Gastroesophageal sphincter (tissue), 3 donors: ENCODE data around the gene BDH1.
"Not testable (repeated sequence)": the region's sequence is repeated elsewhere in the genome, so short reads cannot be mapped to it uniquely, and the experiment has no call there.

Source experiments
- POLR2A ChIP-seq, 2 donors: fragments of 450-650 bp; IDR thresholded peaks; one replicate each; pipeline ENCODE4 v1.6.1; 2017; ENCODE audit warnings: antibody characterized with exemption in 2 of 2, mild to moderate bottlenecking in 2 of 2, moderate library complexity in 1 of 2
- TF ChIP-seq, protein P1 (sequence below), 4 experiments: fragments of 200-600 bp in 2 of 4; fragments of 450-650 bp in 2 of 4; sonication (generic) in 1 of 4; IDR thresholded peaks; one replicate each; pipeline ENCODE4 v1.5.1; 2017 to 2019; ENCODE audit warnings: antibody characterized with exemption in 4 of 4, mild to moderate bottlenecking in 2 of 4, moderate library complexity in 2 of 4

DNA sequence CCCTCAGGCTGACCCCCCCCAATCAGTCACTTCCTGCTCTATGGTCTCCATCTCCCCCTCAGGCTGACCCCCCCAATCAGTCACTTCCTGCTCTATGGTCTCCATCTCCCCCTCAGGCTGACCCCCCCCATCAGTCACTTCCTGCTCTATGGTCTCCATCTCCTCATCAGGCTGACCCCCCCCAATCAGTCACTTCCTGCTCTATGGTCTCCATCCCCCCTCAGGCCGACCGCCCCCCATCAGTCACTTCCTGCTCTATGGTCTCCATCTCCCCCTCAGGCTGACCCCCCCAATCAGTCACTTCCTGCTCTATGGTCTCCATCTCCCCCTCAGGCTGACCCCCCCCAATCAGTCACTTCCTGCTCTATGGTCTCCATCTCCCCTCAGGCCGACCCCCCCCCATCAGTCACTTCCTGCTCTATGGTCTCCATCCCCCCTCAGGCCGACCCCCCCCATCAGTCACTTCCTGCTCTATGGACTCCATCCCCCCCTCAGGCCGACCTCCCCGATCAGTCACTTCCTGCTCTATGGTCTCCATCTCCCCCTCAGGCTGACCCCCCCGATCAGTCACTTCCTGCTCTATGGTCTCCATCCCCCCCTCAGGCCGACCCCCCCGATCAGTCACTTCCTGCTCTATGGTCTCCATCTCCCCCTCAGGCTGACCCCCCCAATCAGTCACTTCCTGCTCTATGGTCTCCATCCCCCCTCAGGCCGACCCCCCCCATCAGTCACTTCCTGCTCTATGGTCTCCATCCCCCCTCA, 37.7 kb downstream of the BDH1 start:
- TF ChIP-seq, protein P1, sequence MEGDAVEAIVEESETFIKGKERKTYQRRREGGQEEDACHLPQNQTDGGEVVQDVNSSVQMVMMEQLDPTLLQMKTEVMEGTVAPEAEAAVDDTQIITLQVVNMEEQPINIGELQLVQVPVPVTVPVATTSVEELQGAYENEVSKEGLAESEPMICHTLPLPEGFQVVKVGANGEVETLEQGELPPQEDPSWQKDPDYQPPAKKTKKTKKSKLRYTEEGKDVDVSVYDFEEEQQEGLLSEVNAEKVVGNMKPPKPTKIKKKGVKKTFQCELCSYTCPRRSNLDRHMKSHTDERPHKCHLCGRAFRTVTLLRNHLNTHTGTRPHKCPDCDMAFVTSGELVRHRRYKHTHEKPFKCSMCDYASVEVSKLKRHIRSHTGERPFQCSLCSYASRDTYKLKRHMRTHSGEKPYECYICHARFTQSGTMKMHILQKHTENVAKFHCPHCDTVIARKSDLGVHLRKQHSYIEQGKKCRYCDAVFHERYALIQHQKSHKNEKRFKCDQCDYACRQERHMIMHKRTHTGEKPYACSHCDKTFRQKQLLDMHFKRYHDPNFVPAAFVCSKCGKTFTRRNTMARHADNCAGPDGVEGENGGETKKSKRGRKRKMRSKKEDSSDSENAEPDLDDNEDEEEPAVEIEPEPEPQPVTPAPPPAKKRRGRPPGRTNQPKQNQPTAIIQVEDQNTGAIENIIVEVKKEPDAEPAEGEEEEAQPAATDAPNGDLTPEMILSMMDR (IDR thresholded peaks at IDR 0.05), result not testable (repeated sequence)
- not testable (repeated sequence) for TF ChIP-seq POLR2A (IDR thresholded peaks at IDR 0.05)
